ENCODE results near the gene PTPRA.

The PTPRA gene

DNA sequence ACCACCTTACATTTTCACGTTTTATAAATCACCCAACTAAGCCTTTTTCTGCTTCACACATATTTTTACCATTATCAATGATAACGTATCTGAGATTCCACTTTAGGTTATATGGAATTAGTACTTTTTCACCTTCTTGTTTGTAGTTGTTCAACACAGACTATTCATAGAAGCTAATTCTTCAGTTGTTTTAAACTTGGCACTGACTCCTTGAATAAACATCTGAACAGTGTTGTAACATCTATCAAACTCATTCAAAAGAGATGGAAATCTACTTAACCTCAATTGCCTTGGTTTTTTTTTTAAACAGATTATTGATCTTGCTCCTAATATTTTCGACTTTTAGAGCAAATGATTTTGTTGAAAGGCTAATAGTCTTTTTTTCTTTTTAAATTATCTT lies 34.2 kb downstream of the PTPRA start:
- H3K4me3 ChIP-seq (replicated peaks in 1 of 2; ENCODE audit: low read depth in 2 of 2, low read length in 2 of 2), result no peak overlapping the region
- TF ChIP-seq, protein P1, sequence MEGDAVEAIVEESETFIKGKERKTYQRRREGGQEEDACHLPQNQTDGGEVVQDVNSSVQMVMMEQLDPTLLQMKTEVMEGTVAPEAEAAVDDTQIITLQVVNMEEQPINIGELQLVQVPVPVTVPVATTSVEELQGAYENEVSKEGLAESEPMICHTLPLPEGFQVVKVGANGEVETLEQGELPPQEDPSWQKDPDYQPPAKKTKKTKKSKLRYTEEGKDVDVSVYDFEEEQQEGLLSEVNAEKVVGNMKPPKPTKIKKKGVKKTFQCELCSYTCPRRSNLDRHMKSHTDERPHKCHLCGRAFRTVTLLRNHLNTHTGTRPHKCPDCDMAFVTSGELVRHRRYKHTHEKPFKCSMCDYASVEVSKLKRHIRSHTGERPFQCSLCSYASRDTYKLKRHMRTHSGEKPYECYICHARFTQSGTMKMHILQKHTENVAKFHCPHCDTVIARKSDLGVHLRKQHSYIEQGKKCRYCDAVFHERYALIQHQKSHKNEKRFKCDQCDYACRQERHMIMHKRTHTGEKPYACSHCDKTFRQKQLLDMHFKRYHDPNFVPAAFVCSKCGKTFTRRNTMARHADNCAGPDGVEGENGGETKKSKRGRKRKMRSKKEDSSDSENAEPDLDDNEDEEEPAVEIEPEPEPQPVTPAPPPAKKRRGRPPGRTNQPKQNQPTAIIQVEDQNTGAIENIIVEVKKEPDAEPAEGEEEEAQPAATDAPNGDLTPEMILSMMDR (IDR thresholded peaks at IDR 0.05; ENCODE audit: low read depth, low read length), result no peak
- DNase-seq (ENCODE audit: low read depth in 2 of 2), result peak in 1 of 2 donors; percentile 7

DNA sequence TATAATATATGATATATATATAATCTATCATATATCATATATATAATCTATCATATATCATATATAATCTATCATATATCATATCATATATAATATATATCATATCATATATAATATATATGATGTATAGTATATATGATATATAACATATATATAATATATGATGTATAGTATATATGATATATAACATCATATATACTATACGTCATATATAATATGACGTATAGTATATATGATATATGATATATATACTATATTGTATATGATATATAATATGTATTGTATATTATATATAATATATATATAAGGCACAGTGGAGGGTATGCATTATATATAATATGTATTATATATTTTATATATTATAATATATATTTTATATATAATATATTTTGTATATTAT lies 36.7 kb downstream of the PTPRA start:
- TF ChIP-seq, protein P1 (IDR thresholded peaks at IDR 0.05; ENCODE audit: low read depth, low read length), result no peak
- no peak overlapping the region for H3K4me3 ChIP-seq (replicated peaks in 1 of 2; ENCODE audit: low read depth in 2 of 2, low read length in 2 of 2)
- no peak for DNase-seq (ENCODE audit: low read depth in 2 of 2)

DNA sequence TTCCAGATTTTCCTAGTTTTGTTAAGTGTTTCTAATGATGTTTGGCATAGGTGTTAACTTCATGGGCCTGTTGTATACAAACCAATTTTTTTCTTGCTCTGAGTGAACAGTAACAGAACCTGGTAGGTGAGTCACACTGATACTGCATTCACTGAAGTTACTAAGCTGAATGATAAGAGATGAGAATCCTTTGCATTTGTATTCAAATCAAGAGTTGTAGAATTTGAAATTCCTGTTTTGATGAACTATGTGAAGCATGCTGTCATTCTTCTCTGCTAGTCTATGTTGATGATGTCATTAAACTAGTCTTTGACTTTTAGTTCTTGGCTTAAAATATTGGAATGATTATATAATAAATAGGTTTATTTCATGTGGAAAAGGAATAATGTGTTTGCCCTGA lies 37.9 kb downstream of the PTPRA start:
- no peak overlapping the region for H3K4me3 ChIP-seq (replicated peaks in 1 of 2; ENCODE audit: low read depth in 2 of 2, low read length in 2 of 2)
- DNase-seq (ENCODE audit: low read depth in 2 of 2), result no peak
- TF ChIP-seq, protein P1 (IDR thresholded peaks at IDR 0.05; ENCODE audit: low read depth, low read length), result no peak

DNA sequence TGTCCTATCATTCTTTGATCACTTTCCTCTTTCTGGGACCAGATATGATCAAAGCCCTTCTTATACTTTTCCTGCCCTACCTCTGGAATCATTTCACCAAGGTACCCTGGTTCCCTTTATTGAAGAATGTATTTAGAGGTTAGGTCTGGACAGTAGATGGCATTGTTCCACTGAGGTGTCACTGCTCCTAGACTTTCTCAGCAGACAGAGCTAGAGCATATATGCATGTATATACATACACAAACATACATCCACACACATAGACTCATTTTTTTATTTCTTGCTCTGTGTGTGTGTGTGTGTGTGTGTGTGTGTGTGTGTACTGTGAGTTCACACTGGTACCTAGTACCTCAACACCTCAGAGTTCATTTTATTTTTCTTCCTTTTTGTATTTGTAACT lies 40.9 kb downstream of the PTPRA start:
- peak; percentile 20 to 32 for DNase-seq (ENCODE audit: low read depth in 2 of 2)
- TF ChIP-seq, protein P1 (IDR thresholded peaks at IDR 0.05; ENCODE audit: low read depth, low read length), result peak; percentile 10
- H3K4me3 ChIP-seq (replicated peaks in 1 of 2; ENCODE audit: low read depth in 2 of 2, low read length in 2 of 2), result no peak overlapping the region

DNA sequence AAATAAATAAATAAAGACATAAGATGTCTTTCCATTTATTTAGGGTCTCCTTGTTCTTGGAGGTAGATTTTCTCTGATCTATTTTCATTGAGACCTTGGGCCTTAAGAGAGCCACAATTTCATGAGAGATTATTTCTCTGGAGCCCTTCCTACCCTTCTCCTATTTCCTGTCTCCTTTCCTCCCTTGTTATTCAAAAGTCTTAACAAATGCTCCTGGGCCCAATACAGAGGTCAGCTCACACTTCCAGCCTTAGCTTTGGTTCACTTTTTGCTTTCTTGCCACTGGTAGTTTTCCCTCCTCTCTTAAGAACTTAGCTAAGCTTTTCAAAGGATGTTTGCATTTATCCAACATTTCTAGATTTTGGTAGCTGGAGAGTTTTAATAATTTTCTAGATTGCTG lies 44.0 kb downstream of the PTPRA start:
- TF ChIP-seq, protein P1 (IDR thresholded peaks at IDR 0.05; ENCODE audit: low read depth, low read length), result no peak

DNA sequence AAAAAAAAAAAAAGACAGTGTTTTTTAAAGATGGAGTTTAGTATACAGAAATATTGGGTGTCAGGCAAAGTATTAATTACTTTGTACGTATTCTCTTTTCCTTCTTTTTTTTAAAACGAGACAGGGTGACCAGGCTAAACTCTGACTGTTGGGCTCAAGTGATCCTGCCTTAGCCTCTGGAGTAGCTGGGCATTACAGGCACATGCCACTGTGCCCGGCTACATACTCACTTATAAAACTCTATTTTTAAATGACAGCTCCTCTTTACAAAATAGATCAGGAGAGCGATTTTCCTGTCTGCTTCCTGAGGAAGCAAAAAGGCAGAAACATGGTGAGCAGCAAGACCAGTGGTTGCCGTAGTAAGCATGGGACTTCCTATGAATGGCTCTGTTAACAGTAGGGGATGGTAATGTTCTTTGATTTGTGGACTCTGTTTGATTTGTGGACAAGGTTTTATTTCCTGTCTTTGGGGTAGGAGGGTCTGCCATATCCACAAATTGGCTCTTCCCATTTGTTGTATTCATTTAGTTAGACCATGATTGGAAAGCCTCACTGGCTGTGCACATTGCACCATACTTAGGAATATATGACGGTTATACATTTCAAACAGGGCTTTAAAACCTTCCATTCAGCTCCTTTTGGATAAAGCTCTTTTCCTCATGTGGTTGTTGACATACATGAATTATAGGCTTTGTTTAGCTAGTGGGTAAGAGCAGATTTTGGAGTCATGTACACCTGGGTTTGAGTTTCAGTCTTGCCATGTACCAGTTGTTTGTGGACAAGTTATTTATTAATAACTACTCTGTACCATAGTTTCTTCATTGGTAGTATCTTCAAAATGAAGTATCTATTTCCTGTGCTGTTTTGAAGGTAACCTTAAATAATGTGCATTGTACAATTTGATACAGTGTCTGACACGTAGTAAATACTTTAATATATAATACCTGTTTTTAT lies 45.1 kb downstream of the PTPRA start:
- TF ChIP-seq, protein P1 (IDR thresholded peaks at IDR 0.05; ENCODE audit: low read depth, low read length), result no peak
- no peak for DNase-seq (ENCODE audit: low read depth in 2 of 2)
- no peak overlapping the region for H3K4me3 ChIP-seq (replicated peaks in 1 of 2; ENCODE audit: low read depth in 2 of 2, low read length in 2 of 2)

More for the DNA sequence above, 44.0 kb downstream of the PTPRA start:
- DNase-seq (ENCODE audit: low read depth in 2 of 2), result no peak
- no peak overlapping the region for H3K4me3 ChIP-seq (replicated peaks in 1 of 2; ENCODE audit: low read depth in 2 of 2, low read length in 2 of 2)

Measured in cardiac fibroblast (primary cell).